Activated T-cell treated with anti-CD3 and anti-CD28 coated beads, Interleukin-2, amount 50 U/mL, for 24 hours (primary cell): ENCODE results near the gene IQUB.
"Not testable (repeated sequence)": the region's sequence is repeated elsewhere in the genome, so short reads cannot be mapped to it uniquely, and the experiment has no call there.

Experiments used
- DNase-seq: peaks from one replicate; pipeline ENCODE4 v3.0.0-alpha.2; 2020
- H3K27ac Mint-ChIP-seq: 2 replicates; pipeline ENCODE4 v1.8.0; 2020; ENCODE audit warnings: mild to moderate bottlenecking, mixed read lengths
- H3K27me3 Mint-ChIP-seq: 2 replicates; pipeline ENCODE4 v1.8.0; 2020; ENCODE audit warnings: mixed read lengths
- H3K36me3 Mint-ChIP-seq: 2 replicates; pipeline ENCODE4 v1.8.0; 2020; ENCODE audit warnings: low read depth, mixed read lengths
- H3K4me1 Mint-ChIP-seq: 2 replicates; pipeline ENCODE4 v1.8.0; 2020; ENCODE audit warnings: low read depth, mixed read lengths
- H3K4me3 Mint-ChIP-seq: 2 replicates; pipeline ENCODE4 v1.8.0; 2020; ENCODE audit warnings: mild to moderate bottlenecking, moderate library complexity, mixed read lengths
- H3K9me3 Mint-ChIP-seq: 2 replicates; pipeline ENCODE4 v1.8.0; 2020; ENCODE audit warnings: mixed read lengths

The IQUB gene

GRCh38 chr7:123435080-123435700, 99.2 kb downstream of the IQUB start:
- no peak overlapping the region for H3K4me3 Mint-ChIP-seq
- H3K27ac Mint-ChIP-seq: no peak overlapping the region
- no peaks in the 10 kb centered on the region for H3K27me3 Mint-ChIP-seq
- no peaks in the 10 kb centered on the region for H3K9me3 Mint-ChIP-seq
- H3K36me3 Mint-ChIP-seq: no peaks in the 10 kb centered on the region
- no peaks in the 10 kb centered on the region for H3K4me1 Mint-ChIP-seq
- DNase-seq: no peak

GRCh38 chr7:123433665-123434064, 100.7 kb downstream of the IQUB start:
- no peak overlapping the region for H3K27ac Mint-ChIP-seq
- H3K4me1 Mint-ChIP-seq: no peaks in the 10 kb centered on the region
- no peak overlapping the region for H3K4me3 Mint-ChIP-seq
- no peaks in the 10 kb centered on the region for H3K9me3 Mint-ChIP-seq
- no peak for DNase-seq
- no peaks in the 10 kb centered on the region for H3K36me3 Mint-ChIP-seq
- H3K27me3 Mint-ChIP-seq: no peaks in the 10 kb centered on the region

DNA sequence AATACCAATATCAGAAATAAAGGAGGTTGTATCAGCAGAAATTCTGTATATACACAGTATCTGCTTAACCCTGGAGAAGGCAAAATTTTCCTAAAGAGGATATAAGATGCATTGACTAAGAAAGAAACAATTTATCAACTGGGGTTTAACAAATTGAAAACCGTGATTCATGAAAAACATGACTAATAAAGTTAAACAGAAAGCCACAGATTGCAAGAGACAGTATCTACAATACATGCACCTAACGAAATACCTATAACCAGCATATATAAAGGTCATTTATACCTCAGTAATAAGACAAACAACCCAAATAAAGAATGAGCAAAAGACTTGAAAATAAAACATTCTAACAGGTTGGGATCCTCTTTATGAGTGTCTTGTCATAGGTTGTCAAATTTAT, 101.8 kb downstream of the IQUB start:
- Mint-ChIP-seq H3K4me3 (no peak overlapping the region), H3K36me3 (no peaks in the 10 kb centered on the region), H3K4me1 (no peaks in the 10 kb centered on the region), H3K27me3 (no peaks in the 10 kb centered on the region), H3K9me3 (no peaks in the 10 kb centered on the region), H3K27ac (no peak overlapping the region)
- no peak for DNase-seq

DNA sequence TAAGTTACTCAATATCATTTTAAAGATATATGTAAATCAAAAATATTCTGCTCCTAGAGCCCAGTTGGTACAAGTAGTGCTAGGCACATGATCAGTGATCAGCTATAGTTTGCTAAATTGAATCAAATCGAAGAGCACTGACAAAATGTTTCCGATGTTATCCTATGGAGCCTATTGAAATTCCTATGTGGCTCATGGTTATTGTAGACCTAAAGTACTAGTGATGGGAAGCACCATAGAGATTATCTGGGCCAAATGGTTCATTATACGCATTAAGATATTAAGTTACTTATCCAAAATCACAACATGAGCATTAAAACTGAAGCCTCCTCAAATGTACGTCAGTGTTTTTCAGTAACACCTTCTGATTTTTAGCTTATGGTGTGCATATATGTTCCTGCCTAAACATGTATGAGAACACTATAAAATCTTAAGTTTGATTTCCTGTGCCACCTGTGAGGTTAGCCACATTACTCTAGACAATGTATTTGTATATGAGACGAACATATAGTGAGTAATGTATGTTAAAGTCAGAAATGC, 103.2 kb downstream of the IQUB start:
- no peaks in the 10 kb centered on the region for H3K9me3 Mint-ChIP-seq
- no peak for DNase-seq
- no peaks in the 10 kb centered on the region for H3K36me3 Mint-ChIP-seq
- no peak overlapping the region for H3K27ac Mint-ChIP-seq
- H3K4me3 Mint-ChIP-seq: no peak overlapping the region
- no peaks in the 10 kb centered on the region for H3K27me3 Mint-ChIP-seq
- H3K4me1 Mint-ChIP-seq: no peaks in the 10 kb centered on the region

- Mint-ChIP-seq H3K4me3 (no peak overlapping the region), H3K27me3 (no peaks in the 10 kb centered on the region), H3K27ac (no peak overlapping the region), H3K36me3 (no peaks in the 10 kb centered on the region), H3K4me1 (no peaks in the 10 kb centered on the region), H3K9me3 (peaks cover 5% of the 10 kb centered on the region)
- DNase-seq: no peak
These were observed 109.1 kb downstream of the IQUB start for GRCh38 chr7:123425246-123425645.

DNA sequence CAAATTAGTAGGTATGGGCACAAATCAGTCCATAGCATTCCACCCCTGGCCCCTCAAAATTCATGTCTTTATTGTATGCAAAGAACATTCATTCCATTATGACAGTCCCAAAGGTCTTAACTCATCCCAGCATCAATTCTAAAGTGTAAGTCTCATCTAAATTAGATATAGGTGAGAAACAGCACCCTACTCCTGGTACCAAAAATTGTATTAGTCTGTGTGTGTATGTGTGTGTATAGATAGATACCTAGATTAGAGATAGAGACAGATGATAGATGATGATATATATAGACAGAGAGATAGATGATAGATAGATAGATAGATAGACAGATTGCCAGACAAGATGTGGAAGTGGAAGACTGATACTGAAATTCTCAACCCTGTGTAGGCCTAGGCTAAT, 109.9 kb downstream of the IQUB start:
- Mint-ChIP-seq H3K36me3 (no peaks in the 10 kb centered on the region), H3K4me1 (no peaks in the 10 kb centered on the region), H3K27ac (no peak overlapping the region), H3K9me3 (peaks cover 5% of the 10 kb centered on the region), H3K27me3 (no peaks in the 10 kb centered on the region), H3K4me3 (no peak overlapping the region)
- no peak for DNase-seq

GRCh38 chr7:123423622-123424021, 110.8 kb downstream of the IQUB start:
- Mint-ChIP-seq H3K27me3 (no peaks in the 10 kb centered on the region), H3K36me3 (no peaks in the 10 kb centered on the region), H3K4me3 (no peak overlapping the region), H3K27ac (no peak overlapping the region), H3K9me3 (peaks cover 5% of the 10 kb centered on the region), H3K4me1 (no peaks in the 10 kb centered on the region)
- no peak for DNase-seq

DNA sequence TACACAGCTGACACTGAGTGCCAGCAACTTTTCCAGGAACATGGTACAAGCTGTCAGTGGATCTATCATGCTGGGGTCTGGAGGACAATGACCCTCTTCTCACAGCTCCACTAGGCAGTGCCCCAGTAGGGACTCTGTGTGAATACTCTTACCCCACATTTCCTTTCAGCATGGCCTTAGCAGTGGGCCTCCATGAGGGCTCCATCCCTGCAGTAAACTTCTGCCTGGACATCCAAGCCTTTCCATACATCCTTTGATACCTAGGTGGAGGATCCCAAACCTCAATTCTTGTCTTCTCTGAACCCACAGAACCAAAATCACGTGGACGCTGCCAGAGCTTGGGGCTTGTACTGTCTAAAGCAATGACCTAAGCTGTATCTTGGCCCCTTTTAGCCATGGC, 116.8 kb downstream of the IQUB start:
- Mint-ChIP-seq H3K36me3 (no peaks in the 10 kb centered on the region), H3K27ac (no peak overlapping the region), H3K4me3 (no peak overlapping the region), H3K4me1 (no peaks in the 10 kb centered on the region), H3K9me3 (peaks cover 10% of the 10 kb centered on the region), H3K27me3 (no peaks in the 10 kb centered on the region)
- no peak for DNase-seq

GRCh38 chr7:123415625-123416024, 118.8 kb downstream of the IQUB start:
- Mint-ChIP-seq H3K4me1 (no peaks in the 10 kb centered on the region), H3K27me3 (no peaks in the 10 kb centered on the region), H3K4me3 (no peak overlapping the region), H3K9me3 (peaks cover 10% of the 10 kb centered on the region), H3K36me3 (no peaks in the 10 kb centered on the region), H3K27ac (no peak overlapping the region)
- DNase-seq: no peak

- Mint-ChIP-seq H3K27ac (no peak overlapping the region), H3K4me3 (no peak overlapping the region), H3K9me3 (no peaks in the 10 kb centered on the region), H3K4me1 (no peaks in the 10 kb centered on the region), H3K27me3 (no peaks in the 10 kb centered on the region), H3K36me3 (no peaks in the 10 kb centered on the region)
- no peak for DNase-seq
These were observed 124.0 kb downstream of the IQUB start for GRCh38 chr7:123410273-123410904.

DNA sequence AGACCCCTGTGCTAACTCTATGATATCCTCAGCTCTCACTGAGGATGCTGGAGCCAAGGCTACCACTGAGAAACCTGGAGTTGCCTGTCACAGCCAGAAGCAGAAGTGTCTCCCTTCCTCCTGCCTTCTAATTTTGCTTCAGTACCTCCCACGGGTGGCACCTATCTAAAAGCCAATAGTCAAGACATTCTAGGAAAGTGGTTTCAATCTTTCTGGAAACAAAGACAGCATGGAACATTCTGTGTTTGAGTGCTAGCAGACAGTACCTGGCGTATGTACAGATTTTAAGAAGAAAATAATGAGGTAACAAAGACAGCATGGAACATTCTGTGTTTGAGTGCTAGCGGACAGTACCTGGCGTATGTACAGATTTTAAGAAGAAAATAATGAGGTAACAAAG, 126.4 kb downstream of the IQUB start:
- H3K9me3 Mint-ChIP-seq, H3K36me3 Mint-ChIP-seq, H3K4me3 Mint-ChIP-seq, H3K27me3 Mint-ChIP-seq, H3K4me1 Mint-ChIP-seq, H3K27ac Mint-ChIP-seq, DNase-seq: not testable (repeated sequence)
